Measurements from ENCODE around the gene MAP2K5. TPM values are rescaled to one million over a fixed set of nuclear protein-coding genes. Genes with fewer than 3 reads are reported as not detected.

MAP2K5 gene
- total RNA-seq, 1 donor from 2014 or later, result 1.1 TPM

DNA sequence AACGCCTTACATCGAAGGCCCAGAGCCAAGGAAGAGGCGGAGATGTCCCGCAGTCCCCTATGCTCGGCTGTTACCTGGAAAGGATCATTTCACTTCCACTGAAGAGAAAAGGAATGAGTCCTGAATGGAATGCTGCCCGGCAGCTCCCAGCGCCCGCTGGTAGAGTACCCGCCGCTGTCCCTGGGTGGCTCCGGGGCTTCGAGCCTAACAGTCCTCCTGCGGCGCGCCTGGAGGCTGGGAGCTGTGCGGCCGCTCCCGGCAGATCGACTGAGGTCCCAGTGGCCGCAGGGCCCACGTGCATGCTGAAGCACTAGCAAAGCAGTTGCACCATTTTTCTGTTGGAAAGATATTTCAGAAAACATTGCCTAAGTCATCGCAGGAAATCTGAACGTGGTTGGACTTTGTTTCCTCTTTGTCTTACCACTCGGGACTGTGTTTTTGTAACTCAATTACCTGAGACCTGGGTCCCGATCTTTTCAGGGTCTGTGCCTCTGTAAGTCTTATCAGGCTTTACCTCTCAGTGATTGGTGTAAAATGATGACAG is 296.4 kb downstream of the MAP2K5 start:
- Histone ChIP-seq H3K9me3 (no peaks in the 10 kb centered on the region), H3K36me3 (no peaks in the 10 kb centered on the region), H3K27me3 (peaks cover 12% of the 10 kb centered on the region), H3K27ac (peak overlapping the region in 1 of 2 donors; percentile 98), H3K4me1 (peaks cover 10 to 27% of the 10 kb centered on the region in 2 donors), H3K4me3 (peak overlapping the region; percentile 33 to 96)
- DNase-seq (ENCODE audit: low spot score in 2 of 2), result peak in 1 of 2 donors; percentile 85
- intact Hi-C loops (cut with DNase I), result loop anchor here (2.0 to 10.0 kb wide), 3 partner anchors 318 to 894 kb away; partner anchors contain the start of gene C15orf61
- TF ChIP-seq CTCF (IDR thresholded peaks at IDR 0.05), result peak; percentile 9 to 16 (median 10)

DNA sequence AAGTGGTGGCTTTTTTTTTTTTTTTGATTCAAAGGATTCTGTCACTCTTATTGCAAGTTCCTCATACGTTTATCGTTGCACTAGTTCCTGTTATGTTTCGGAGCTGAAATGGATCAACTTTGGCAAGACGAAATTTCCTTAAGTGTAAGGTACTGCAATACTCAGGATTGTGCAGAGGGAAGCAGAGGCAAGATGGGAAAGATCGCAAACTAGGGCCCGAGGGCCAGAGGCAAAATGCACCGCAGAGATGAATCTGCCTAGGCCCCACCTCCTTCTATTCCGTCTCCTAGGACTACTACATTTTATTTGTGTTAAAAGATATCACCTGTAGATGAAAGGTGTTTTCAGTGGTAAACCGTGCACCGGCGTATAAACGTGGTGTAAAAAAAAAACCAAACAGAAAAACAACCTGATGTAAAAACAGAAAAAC is 297.0 kb downstream of the MAP2K5 start:
- intact Hi-C loops (cut with DNase I), result loop anchor here (2.0 to 10.0 kb wide), 3 partner anchors 319 to 895 kb away; partner anchors contain the start of gene C15orf61
- H3K4me3 ChIP-seq, result peak overlapping the region; percentile 23 to 96
- no peaks in the 10 kb centered on the region for H3K9me3 ChIP-seq
- peaks cover 9 to 21% of the 10 kb centered on the region in 2 donors for H3K4me1 ChIP-seq
- TF ChIP-seq CTCF (IDR thresholded peaks at IDR 0.05), result no peak
- DNase-seq (ENCODE audit: low spot score in 2 of 2), result no peak
- H3K36me3 ChIP-seq, result no peaks in the 10 kb centered on the region
- H3K27ac ChIP-seq, result peak overlapping the region; percentile 94 to 98
- peaks cover 9% of the 10 kb centered on the region for H3K27me3 ChIP-seq

DNA sequence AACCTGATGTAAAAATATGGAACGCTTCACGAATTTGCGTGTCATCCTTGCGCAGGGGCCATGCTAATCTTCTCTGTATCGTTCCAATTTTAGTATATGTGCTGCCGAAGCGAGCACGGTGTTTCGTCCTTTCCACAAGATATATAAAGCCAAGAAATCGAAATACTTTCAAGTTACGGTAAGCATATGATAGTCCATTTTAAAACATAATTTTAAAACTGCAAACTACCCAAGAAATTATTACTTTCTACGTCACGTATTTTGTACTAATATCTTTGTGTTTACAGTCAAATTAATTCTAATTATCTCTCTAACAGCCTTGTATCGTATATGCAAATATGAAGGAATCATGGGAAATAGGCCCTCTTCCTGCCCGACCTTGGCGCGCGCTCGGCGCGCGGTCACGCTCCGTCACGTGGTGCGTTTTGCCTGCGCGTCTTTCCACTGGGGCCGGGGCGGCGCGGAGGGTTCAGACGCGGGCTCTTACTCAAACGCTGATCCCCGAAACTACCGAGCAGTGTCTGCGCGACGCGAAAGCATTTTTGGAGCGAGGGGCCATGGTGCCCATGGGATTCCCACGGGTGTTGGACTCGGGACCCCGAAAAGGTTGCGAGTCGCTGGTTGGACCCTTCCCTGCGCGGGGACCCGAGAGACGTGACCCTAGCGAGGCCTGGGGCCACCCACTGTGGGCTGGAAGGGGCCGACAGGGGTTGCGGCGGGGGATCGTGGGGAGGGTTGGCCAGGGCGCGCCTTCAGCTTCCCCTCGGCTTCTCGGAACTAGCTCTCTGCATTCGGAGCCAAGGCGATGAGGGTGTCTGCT is 297.6 kb downstream of the MAP2K5 start, which contains the start of gene RNU6-1:
RNU6-1 (minus strand) TSS at position 117 of the 820 bp plus-strand sequence.
- H3K36me3 ChIP-seq, result no peaks in the 10 kb centered on the region
- peak within 1 kb of the TSS; percentile 65 to 96 for H3K4me3 ChIP-seq
- H3K27me3 ChIP-seq, result peaks cover 2% of the 10 kb centered on the region
- peak in 1 of 3 experiments; percentile 30 for TF ChIP-seq CTCF (IDR thresholded peaks at IDR 0.05)
- peak; percentile 86 to 98 for DNase-seq (ENCODE audit: low spot score in 2 of 2)
- no peaks in the 10 kb centered on the region for H3K9me3 ChIP-seq
- intact Hi-C loops (cut with DNase I), result loop anchor here (1.0 to 10.0 kb wide), 7 partner anchors 23 to 977 kb away; partner anchors contain the start of gene C15orf61
- H3K4me1 ChIP-seq, result peaks cover 5 to 17% of the 10 kb centered on the region in 2 donors
- peak within 1 kb of the TSS; percentile 94 to 98 for H3K27ac ChIP-seq

DNA sequence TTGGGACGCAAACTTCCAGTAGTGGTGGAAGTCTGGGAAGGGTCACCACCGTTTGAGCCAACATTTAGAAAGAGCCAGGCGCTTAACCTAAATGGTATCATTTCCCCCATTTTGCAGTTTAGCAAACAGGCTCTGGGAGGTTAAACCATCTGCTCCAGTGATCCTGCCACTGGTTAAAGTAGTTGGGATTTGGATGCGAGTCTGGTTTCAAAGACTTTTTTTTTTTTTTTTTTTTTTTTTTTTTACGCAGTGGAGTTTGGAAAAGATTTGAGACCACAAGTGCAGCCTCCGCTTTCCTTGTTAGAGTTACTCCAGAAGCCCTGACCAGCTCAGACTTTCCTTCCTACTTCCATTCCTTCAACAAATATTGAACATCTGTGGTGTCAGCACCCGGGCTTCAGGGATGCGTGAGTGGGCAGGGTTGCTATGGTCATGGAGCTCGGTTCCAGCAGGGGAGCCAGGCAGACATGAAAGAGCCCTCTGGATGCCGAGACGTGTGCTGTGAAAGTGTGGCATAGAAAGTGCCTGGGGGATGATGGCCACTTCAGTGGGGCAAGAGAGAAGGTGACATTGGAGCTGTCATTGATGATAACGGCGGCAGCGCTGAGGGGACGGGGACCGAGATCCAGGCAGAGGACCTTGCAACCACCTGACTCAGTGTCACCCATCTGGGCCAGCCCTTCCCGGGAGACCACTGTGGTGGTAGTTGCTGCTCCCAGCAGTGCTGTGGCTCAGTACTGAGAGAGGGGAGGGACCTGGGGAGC is 298.4 kb downstream of the MAP2K5 start:
- intact Hi-C loops (cut with DNase I), result loop anchor here (1.0 to 5.0 kb wide), 4 partner anchors 22 to 976 kb away; no protein-coding TSS in a partner anchor
- H3K36me3 ChIP-seq, result no peaks in the 10 kb centered on the region
- H3K4me1 ChIP-seq, result peaks cover under 1 to 12% of the 10 kb centered on the region in 2 donors
- TF ChIP-seq CTCF (IDR thresholded peaks at IDR 0.05), result peak in 1 of 3 experiments; percentile 11
- no peak for DNase-seq (ENCODE audit: low spot score in 2 of 2)
- H3K9me3 ChIP-seq, result no peaks in the 10 kb centered on the region
- H3K4me3 ChIP-seq, result peak overlapping the region; percentile 65 to 96
- H3K27ac ChIP-seq, result peak overlapping the region; percentile 94 to 98
- no peaks in the 10 kb centered on the region for H3K27me3 ChIP-seq

DNA sequence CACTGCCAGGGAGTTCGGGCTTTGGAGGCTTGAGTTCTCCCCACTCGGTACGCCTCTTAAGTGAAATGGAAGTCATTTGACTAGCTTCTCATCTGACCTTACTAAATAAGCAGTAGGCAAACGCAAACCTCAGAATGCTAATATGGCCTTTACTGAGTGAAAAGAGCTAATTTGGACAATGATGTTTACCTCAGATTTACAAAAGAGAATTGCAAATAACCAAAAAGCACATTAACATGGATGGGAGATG is 298.9 kb downstream of the MAP2K5 start:
- intact Hi-C loops (cut with DNase I), result loop anchor here (5.0 kb wide), 2 partner anchors 106 to 976 kb away; no protein-coding TSS in a partner anchor

More for the DNA sequence above, 298.9 kb downstream of the MAP2K5 start:
- no peaks in the 10 kb centered on the region for H3K9me3 ChIP-seq
- peak overlapping the region in 1 of 2 donors; percentile 98 for H3K27ac ChIP-seq
- H3K36me3 ChIP-seq, result no peaks in the 10 kb centered on the region
- TF ChIP-seq CTCF (IDR thresholded peaks at IDR 0.05), result no peak
- peak overlapping the region; percentile 65 to 96 for H3K4me3 ChIP-seq
- no peaks in the 10 kb centered on the region for H3K27me3 ChIP-seq
- no peak for DNase-seq (ENCODE audit: low spot score in 2 of 2)
- peaks cover 0 to 9% of the 10 kb centered on the region in 2 donors for H3K4me1 ChIP-seq

Measured in ascending aorta (tissue), 2 donors.